ENCODE measurements around the gene ALKBH2.

DNA sequence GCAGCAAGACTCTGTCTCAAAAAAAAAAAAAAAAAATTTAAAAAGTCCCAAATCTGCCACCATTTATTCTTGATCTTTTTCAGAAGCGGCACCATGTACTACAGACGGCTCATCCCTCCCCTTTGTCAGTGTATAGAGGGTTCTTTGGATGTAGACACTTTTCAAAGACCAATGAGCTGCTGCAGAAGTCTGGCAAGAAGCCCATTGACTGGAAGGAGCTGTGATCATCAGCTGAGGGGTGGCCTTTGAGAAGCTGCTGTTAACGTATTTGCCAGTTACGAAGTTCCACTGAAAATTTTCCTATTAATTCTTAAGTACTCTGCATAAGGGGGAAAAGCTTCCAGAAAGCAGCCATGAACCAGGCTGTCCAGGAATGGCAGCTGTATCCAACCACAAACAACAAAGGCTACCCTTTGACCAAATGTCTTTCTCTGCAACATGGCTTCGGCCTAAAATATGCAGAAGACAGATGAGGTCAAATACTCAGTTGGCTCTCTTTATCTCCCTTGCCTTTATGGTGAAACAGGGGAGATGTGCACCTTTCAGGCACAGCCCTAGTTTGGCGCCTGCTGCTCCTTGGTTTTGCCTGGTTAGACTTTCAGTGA lies 16.6 kb upstream of the ALKBH2 start:
- TF ChIP-seq, protein P1, sequence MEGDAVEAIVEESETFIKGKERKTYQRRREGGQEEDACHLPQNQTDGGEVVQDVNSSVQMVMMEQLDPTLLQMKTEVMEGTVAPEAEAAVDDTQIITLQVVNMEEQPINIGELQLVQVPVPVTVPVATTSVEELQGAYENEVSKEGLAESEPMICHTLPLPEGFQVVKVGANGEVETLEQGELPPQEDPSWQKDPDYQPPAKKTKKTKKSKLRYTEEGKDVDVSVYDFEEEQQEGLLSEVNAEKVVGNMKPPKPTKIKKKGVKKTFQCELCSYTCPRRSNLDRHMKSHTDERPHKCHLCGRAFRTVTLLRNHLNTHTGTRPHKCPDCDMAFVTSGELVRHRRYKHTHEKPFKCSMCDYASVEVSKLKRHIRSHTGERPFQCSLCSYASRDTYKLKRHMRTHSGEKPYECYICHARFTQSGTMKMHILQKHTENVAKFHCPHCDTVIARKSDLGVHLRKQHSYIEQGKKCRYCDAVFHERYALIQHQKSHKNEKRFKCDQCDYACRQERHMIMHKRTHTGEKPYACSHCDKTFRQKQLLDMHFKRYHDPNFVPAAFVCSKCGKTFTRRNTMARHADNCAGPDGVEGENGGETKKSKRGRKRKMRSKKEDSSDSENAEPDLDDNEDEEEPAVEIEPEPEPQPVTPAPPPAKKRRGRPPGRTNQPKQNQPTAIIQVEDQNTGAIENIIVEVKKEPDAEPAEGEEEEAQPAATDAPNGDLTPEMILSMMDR (IDR thresholded peaks at IDR 0.05; ENCODE audit: insufficient read depth, low read length), result no peak
- TF ChIP-seq REST (IDR thresholded peaks at IDR 0.05; ENCODE audit: insufficient replicate concordance, low read depth), result peak; percentile 22
- no peak for TF ChIP-seq POLR2AphosphoS5 (IDR thresholded peaks at IDR 0.05; ENCODE audit: low read depth)
- no peak for TF ChIP-seq GABPA (IDR thresholded peaks at IDR 0.05; ENCODE audit: low read depth)

Measured in HL-60 (cell line).